NB4 (cell line): Measurements from ENCODE around the gene CDKL5.
"Not testable (repeated sequence)": the region's sequence is repeated elsewhere in the genome, so short reads cannot be mapped to it uniquely, and the experiment has no call there.

Source experiments
- DNase-seq: peaks from one replicate; pipeline ENCODE4 v3.0.0; 2010; ENCODE audit warnings: low read depth
- H3K4me3 ChIP-seq: one replicate; pipeline ENCODE4 v1.5.1; 2011; ENCODE audit warnings: mild to moderate bottlenecking, low read depth, low read length, moderate library complexity
- CTCF ChIP-seq: IDR thresholded peaks from one replicate; pipeline ENCODE4 v1.5.1; 2012; ENCODE audit warnings: low read depth, low read length
- MAX ChIP-seq: IDR thresholded peaks from 2 replicates; pipeline ENCODE4 v1.6.1; 2011; ENCODE audit warnings: low read depth, low read length
- MYC ChIP-seq: IDR thresholded peaks from 2 replicates; pipeline ENCODE4 v1.6.1; 2011; ENCODE audit warnings: low read depth, low read length
- POLR2A ChIP-seq: IDR thresholded peaks from 2 replicates; pipeline ENCODE4 v1.6.1; 2011; ENCODE audit warnings: mild to moderate bottlenecking; ENCODE audit not compliant: insufficient read length; ENCODE audit errors: extremely low read depth

The CDKL5 gene

GRCh38 chrX:18582910-18583493 is 157.6 kb downstream of the CDKL5 start:
- no peak for TF ChIP-seq MAX
- no peak for TF ChIP-seq MYC
- TF ChIP-seq CTCF: no peak
- TF ChIP-seq POLR2A: no peak
- no peak overlapping the region for H3K4me3 ChIP-seq
- no peak for DNase-seq

GRCh38 chrX:18589292-18589691 is 163.9 kb downstream of the CDKL5 start:
- DNase-seq, H3K4me3 ChIP-seq: not testable (repeated sequence)

- no peak overlapping the region for H3K4me3 ChIP-seq
- TF ChIP-seq CTCF (no peak), POLR2A (no peak), MAX (no peak), MYC (no peak)
- no peak for DNase-seq
These were observed 166.4 kb downstream of the CDKL5 start for GRCh38 chrX:18591834-18592233.

- H3K4me3 ChIP-seq: no peak overlapping the region
- DNase-seq: no peak
- TF ChIP-seq POLR2A: no peak
- no peak for TF ChIP-seq MYC
- no peak for TF ChIP-seq MAX
- no peak for TF ChIP-seq CTCF
These were observed 168.7 kb downstream of the CDKL5 start for GRCh38 chrX:18594079-18594478.

- TF ChIP-seq MYC: no peak
- no peak for TF ChIP-seq CTCF
- no peak for TF ChIP-seq POLR2A
- TF ChIP-seq MAX: no peak
- H3K4me3 ChIP-seq: no peak overlapping the region
- DNase-seq: no peak
These were observed 170.7 kb downstream of the CDKL5 start for GRCh38 chrX:18596096-18596495.

GRCh38 chrX:18598413-18598812 is 173.0 kb downstream of the CDKL5 start:
- no peak overlapping the region for H3K4me3 ChIP-seq
- DNase-seq: no peak
- TF ChIP-seq MAX: no peak
- TF ChIP-seq POLR2A: no peak
- TF ChIP-seq MYC: no peak
- TF ChIP-seq CTCF: no peak
